ENCODE data around the gene IPPK.
"Not testable (repeated sequence)": the region's sequence is repeated elsewhere in the genome, so short reads cannot be mapped to it uniquely, and the experiment has no call there.

DNA sequence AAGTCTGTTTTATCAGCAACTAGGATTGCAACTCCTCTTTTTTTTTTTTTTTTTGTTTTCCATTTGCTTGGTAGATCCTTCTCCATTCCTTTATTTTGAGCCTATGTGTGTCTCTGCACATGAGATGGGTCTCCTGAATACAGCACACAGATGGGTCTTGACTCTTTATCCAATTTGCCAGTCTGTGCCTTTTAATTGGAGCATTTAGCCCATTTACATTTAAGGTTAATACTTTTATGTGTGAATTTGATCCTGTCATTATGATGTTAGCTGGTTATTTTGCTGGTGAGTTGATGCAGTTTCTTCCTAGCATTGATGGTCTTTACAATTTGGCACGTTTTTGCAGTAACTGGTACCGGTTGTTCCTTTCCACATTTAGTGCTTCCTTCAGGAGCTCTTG, 98.1 kb downstream of the IPPK start:
- not testable (repeated sequence) for TF ChIP-seq POLR2A, CTCF (IDR thresholded peaks at IDR 0.05)

Data from heart left ventricle (tissue), 13 donors.